GM18520 (cell line): ENCODE measurements around the gene RGCC.

Source experiments
- ATAC-seq: cut with Tn5 transposase; IDR thresholded peaks from one replicate; pipeline ENCODE4 v1.9.1; 2021; ENCODE audit not compliant: unreplicated experiment

RGCC gene

DNA sequence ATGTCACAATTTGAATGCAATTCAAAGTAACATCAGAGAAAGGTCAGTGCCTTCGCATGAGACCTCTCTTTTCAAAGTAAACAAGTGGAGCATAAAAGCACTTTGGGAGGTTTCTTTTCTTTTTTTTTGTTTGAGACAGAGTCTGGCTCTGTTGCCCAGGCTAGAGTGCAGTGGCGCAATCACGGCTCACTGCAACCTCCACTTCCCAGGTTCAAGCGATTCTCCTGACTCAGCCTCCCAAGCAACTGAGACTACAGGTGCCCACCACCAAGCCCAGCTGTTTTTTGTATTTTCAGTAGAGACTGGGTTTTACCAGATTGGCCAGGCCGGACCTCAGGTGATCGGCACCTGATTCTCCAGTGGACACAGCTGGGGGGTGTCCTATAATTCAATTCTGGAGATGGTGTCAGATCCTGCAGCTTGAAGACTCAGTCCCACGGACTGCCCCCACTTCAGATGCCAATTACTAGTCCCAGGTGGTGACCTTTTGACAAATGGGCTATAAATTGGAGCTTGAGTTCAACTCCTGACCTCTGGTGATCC lies 57.6 kb downstream of the RGCC start:
- no peak for ATAC-seq

DNA sequence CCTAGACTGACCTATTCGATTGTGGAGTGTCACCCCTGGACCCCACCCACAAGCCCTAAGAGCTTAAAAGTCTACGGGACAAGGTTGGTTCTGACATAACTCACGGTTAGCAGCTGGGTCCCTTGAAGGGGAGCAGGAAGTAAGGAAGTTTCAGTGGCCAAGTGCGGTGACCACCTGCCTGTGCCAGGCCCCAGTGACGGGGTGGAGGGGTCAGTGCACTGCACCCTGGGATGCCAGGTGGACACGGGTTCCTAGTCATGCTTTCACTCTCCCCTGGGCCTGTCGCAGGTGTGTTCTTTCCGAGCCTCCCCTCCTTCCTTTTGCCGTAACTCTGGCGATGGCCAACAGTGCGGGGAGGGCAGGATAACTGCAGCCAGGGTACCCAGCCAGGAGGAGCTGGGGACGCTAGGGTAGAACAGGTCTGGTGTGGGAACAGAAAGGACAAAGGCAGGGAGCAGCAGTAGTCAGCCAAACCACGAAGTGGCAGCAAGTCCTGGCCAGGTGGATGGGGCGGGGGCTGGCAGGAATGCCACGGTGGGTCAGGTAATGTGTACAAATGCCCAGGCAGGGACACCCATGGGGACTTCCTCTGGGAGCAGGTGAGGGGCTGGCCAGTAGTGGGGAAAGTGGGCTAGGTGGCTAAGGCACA lies 58.3 kb downstream of the RGCC start:
- ATAC-seq, result no peak

DNA sequence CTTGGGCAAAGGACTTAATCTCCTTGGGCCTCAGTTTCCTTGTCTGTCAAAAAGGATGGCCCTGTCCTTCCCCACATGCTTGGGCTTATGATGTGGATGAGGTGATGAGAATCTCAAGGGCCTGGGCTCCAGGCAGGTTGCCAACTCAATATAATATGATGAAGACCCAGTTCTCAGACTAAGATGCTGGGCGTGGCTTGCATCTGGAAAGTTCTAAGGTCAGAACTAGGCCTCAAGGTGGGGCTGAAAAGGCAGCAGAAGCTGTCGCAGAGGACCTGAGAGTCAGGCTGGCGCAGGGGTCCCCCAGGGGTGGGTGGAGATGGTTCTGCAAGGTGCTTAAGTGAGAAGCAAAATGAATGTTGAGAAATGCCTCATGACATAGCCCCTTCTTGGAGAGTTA lies 58.8 kb downstream of the RGCC start:
- ATAC-seq, result no peak

DNA sequence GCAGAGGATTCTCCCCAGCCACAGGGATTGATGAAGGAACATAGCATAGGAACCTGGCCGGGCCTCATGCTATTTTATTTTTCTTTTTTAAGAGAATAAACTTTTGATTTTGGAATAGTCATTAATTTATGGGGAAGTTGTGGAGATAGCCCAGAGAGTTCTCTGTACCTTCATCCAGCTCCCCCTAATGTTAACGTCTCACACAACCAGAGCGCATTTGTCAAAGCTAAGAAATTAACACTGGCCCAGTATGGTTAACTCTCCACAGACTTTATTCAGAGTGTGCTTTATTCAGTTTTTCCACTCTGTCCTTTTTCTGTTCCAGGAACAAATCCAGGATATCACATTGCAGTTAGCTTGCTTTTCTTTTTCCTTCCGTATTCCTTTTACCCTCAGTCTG lies 59.4 kb downstream of the RGCC start:
- ATAC-seq, result no peak

DNA sequence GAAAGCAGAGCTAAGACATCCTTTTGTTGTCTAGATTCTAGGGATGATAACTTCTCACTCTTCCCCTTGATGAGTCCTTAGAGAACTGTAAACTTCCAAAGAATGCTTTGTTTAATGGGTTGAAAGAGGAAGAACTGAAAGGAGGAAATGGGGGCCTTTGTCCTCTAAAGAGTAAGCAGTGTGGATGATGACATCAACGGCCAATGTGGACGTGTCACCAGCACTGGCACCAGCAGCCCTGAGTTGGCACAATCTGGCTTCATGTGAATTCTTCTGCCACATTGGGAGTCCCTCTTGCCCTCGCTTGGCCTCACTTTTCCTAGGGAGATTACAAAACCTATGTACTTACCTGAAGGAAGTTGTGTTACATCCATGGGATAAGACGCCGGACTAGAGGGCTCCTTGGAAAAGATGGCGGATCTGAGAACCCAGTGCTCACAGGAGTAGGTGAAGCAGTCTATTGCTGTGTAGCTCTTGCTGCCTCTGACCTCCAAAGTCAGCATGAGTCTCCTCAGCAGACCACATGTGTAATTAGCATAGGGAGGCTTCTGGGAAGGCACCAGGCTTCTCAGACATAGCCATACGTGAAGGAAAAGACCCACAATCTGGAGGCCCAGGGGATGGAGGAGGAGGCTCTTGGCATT lies 62.8 kb downstream of the RGCC start:
- no peak for ATAC-seq
